ENCODE measurements around the gene EIF5B.

GRCh38 chr2:99377879-99378278, 40.7 kb downstream of the EIF5B start:
- TF ChIP-seq CTCF (IDR thresholded peaks at IDR 0.05; ENCODE audit: poor library complexity, severe bottlenecking) (no peak), POLR2AphosphoS5 (IDR thresholded peaks at IDR 0.05) (no peak), EP300 (conservative IDR thresholded peaks at IDR 0.05; ENCODE audit: poor library complexity, severe bottlenecking) (no peak), RAD21 (conservative IDR thresholded peaks at IDR 0.05) (no peak), EZH2 (IDR thresholded peaks at IDR 0.05; ENCODE audit: borderline replicate concordance, insufficient read depth, low read length, poor library complexity, severe bottlenecking) (no peak)
